Thyroid gland (tissue), 4 donors: ENCODE results near the gene PATJ. TPM values are rescaled to one million over a fixed set of nuclear protein-coding genes. Genes with fewer than 3 reads are reported as not detected.

Experiments used
- DNase-seq, 2 donors: peaks; one replicate each; pipeline ENCODE4 v3.0.0-alpha.2; 2019
- H3K27ac ChIP-seq, 3 donors: fragments of 200-600 bp; sonication (generic); 1 replicate in 2 of 3; 2 replicates in 1 of 3; pipeline ENCODE4 v1.5.1; 2016 to 2019; ENCODE audit warnings: mild to moderate bottlenecking in 1 of 3, moderate library complexity in 1 of 3
- H3K27me3 ChIP-seq: fragments of 200-600 bp; sonication (generic); one replicate; pipeline ENCODE4 v1.5.1; 2019
- H3K36me3 ChIP-seq, 2 donors: fragments of 200-600 bp; sonication (generic); one replicate each; pipeline ENCODE4 v1.5.1; 2016 to 2019
- H3K4me1 ChIP-seq, 2 donors: fragments of 200-600 bp; sonication (generic); one replicate each; pipeline ENCODE4 v1.5.1; 2017 to 2019
- H3K4me3 ChIP-seq, 3 donors: fragments of 200-600 bp; sonication (generic); replicated peaks in 1 of 3; 1 replicate in 2 of 3; 2 replicates in 1 of 3; pipeline ENCODE4 v1.5.1; 2016; ENCODE audit warnings: mild to moderate bottlenecking in 1 of 3
- H3K9me3 ChIP-seq: fragments of 200-600 bp; sonication (generic); one replicate; pipeline ENCODE4 v1.5.1; 2017
- CTCF ChIP-seq, 6 experiments: fragments of 200-600 bp in 3 of 6; fragments of 450-650 bp in 3 of 6; sonication (generic) in 3 of 6; IDR thresholded peaks; one replicate each; pipeline ENCODE4 v1.5.1; 2016 to 2019; ENCODE audit warnings: antibody characterized with exemption in 6 of 6, mild to moderate bottlenecking in 2 of 6, inconsistent platforms in 1 of 6, moderate library complexity in 1 of 6
- POLR2A ChIP-seq, 2 donors: fragments of 450-650 bp; IDR thresholded peaks; one replicate each; pipeline ENCODE4 v1.6.1; 2017; ENCODE audit warnings: antibody characterized with exemption in 2 of 2, mild to moderate bottlenecking in 2 of 2, moderate library complexity in 1 of 2
- WGBS, 2 donors: methylation state at CpG; one replicate each; pipeline ENCODE4 v1.1.5; 2017; 5-methylcytosine and 5-hydroxymethylcytosine counted together
- intact Hi-C: fragments of 100-400 bp; cut with DNase I; formaldehyde crosslinking; loops from one replicate; pipeline ENCODE4 v1.15.1; 2023
- total RNA-seq, 4 donors: library from RNA; depleted of rRNA; stranded (reverse); fragments of >200 nt; gene quantifications; one replicate each; pipeline ENCODE4 v1.2.3, GENCODE V29; 2016

Gene PATJ
- total RNA-seq, 4 donors from 2014 or later, result 94.7 to 221 (median 119) TPM

- no peaks in the 10 kb centered on the region for H3K27me3 ChIP-seq
- intact Hi-C loops, result no loop called here
- H3K4me3 ChIP-seq, result no peak overlapping the region
- TF ChIP-seq CTCF (IDR thresholded peaks at IDR 0.05) (no peak), POLR2A (IDR thresholded peaks at IDR 0.05) (no peak)
- H3K36me3 ChIP-seq, result no peaks in the 10 kb centered on the region
- no peak overlapping the region for H3K27ac ChIP-seq
- no peaks in the 10 kb centered on the region for H3K4me1 ChIP-seq
- 90 to 93% methylated on average over 7 of the region's 7 CpGs for WGBS, 2 donors
- H3K9me3 ChIP-seq, result no peaks in the 10 kb centered on the region
- no peak for DNase-seq
Measured at GRCh38 chr1:62038594-62039284, 296.5 kb downstream of the PATJ start.

GRCh38 chr1:62040450-62040849 lies 298.2 kb downstream of the PATJ start:
- Histone ChIP-seq H3K36me3 (no peaks in the 10 kb centered on the region), H3K27ac (no peak overlapping the region), H3K4me3 (no peak overlapping the region), H3K27me3 (no peaks in the 10 kb centered on the region), H3K4me1 (peaks cover 0 to 4% of the 10 kb centered on the region in 2 donors), H3K9me3 (no peaks in the 10 kb centered on the region)
- DNase-seq, result no peak
- intact Hi-C loops, result no loop called here
- TF ChIP-seq CTCF (IDR thresholded peaks at IDR 0.05) (no peak), POLR2A (IDR thresholded peaks at IDR 0.05) (no peak)
- 47 to 49% methylated on average over 2 of the region's 2 CpGs for WGBS, 2 donors

- H3K36me3 ChIP-seq, result no peaks in the 10 kb centered on the region
- TF ChIP-seq POLR2A (IDR thresholded peaks at IDR 0.05) (no peak), CTCF (IDR thresholded peaks at IDR 0.05) (no peak)
- intact Hi-C loops, result no loop called here
- H3K4me1 ChIP-seq, result peaks cover 0 to 8% of the 10 kb centered on the region in 2 donors
- H3K9me3 ChIP-seq, result no peaks in the 10 kb centered on the region
- H3K4me3 ChIP-seq, result no peak overlapping the region
- no peak overlapping the region for H3K27ac ChIP-seq
- DNase-seq, result no peak
- no peaks in the 10 kb centered on the region for H3K27me3 ChIP-seq
Measured at GRCh38 chr1:62040973-62041372, 298.7 kb downstream of the PATJ start.

GRCh38 chr1:62043154-62043553 lies 300.9 kb downstream of the PATJ start:
- DNase-seq, result no peak
- intact Hi-C loops, result no loop called here
- Histone ChIP-seq H3K27ac (no peak overlapping the region), H3K9me3 (no peaks in the 10 kb centered on the region), H3K4me3 (no peak overlapping the region), H3K27me3 (no peaks in the 10 kb centered on the region), H3K4me1 (peaks cover 0 to 8% of the 10 kb centered on the region in 2 donors), H3K36me3 (no peaks in the 10 kb centered on the region)
- TF ChIP-seq CTCF (IDR thresholded peaks at IDR 0.05) (no peak), POLR2A (IDR thresholded peaks at IDR 0.05) (no peak)

- intact Hi-C loops, result no loop called here
- peaks cover 0 to 8% of the 10 kb centered on the region in 2 donors for H3K4me1 ChIP-seq
- peak overlapping the region in 1 of 3 donors; percentile 32 for H3K27ac ChIP-seq
- H3K9me3 ChIP-seq, result no peaks in the 10 kb centered on the region
- peak; percentile 50 to 62 for DNase-seq
- H3K27me3 ChIP-seq, result no peaks in the 10 kb centered on the region
- H3K36me3 ChIP-seq, result no peaks in the 10 kb centered on the region
- 40 to 41% methylated on average over 6 of the region's 6 CpGs for WGBS, 2 donors
- no peak overlapping the region for H3K4me3 ChIP-seq
- TF ChIP-seq CTCF (IDR thresholded peaks at IDR 0.05) (no peak), POLR2A (IDR thresholded peaks at IDR 0.05) (no peak)
Measured at GRCh38 chr1:62045574-62045973, 303.3 kb downstream of the PATJ start.
